Vein endothelial cell (primary cell): Measurements from ENCODE around the gene HEXB. TPM values are rescaled to one million over a fixed set of nuclear protein-coding genes. Genes with fewer than 3 reads are reported as not detected.

Experiments used
- small RNA-seq: library from RNA; depleted of rRNA; stranded (forward); fragments of <200 nt; gene quantifications from one replicate; pipeline ENCODE3, GENCODE V24; 2012
- total RNA-seq: library from RNA; depleted of rRNA; stranded (reverse); fragments of >200 nt; gene quantifications from 2 replicates; pipeline ENCODE4 v1.2.3, GENCODE V29; 2012

HEXB gene
- total RNA-seq, result 100 and 108 TPM in 2 replicates

GRCh38 chr5:74684900-74685851 is at the start of gene HEXB:
Gene HEXB, plus strand, starts transcription at chr5:74685233. Its CDS starts 28 bp downstream, at chr5:74685261.

GRCh38 chr5:74640450-74640953 is 44.5 kb upstream of the HEXB start, which contains the start of gene ENC1:
Gene ENC1, minus strand, starts transcription at chr5:74640728. Its CDS starts 4,243 bp downstream, at chr5:74636485.

GRCh38 chr5:74766849-74767578 is 82.0 kb downstream of the HEXB start, which contains the start of the genes GFM2 and NSA2:
Gene GFM2, minus strand, starts transcription at chr5:74767117. Its CDS starts 3,375 bp downstream, at chr5:74763742.
Gene NSA2, plus strand, starts transcription at chr5:74767249. Its CDS starts 112 bp downstream, at chr5:74767361.

Small RNA genes lying within 50 kb of the gene (small RNA-seq; reads per million reads assigned to genes)
- gene RNU6-658P, result not detected

Other genes with a start within 250 kb of the HEXB start
- gene ENC1, start 44.5 kb upstream of the HEXB start, total RNA-seq, result 119 and 249 TPM in 2 replicates
- 30.1 and 32.3 TPM in 2 replicates for gene GFM2, start 81.9 kb downstream of the HEXB start, total RNA-seq
- 59.8 and 107 TPM in 2 replicates for gene NSA2, start 82.0 kb downstream of the HEXB start, total RNA-seq
- gene FAM169A, start 181.2 kb downstream of the HEXB start, total RNA-seq, result under 0.01 and 0.48 TPM in 2 replicates